NCI-H146 (cell line): ENCODE data around the gene ZNF287.

Experiments used
- DNase-seq: peaks from one replicate; lab custom pipeline; 2025; lab: John Stamatoyannopoulos, UW

ZNF287 gene

DNA sequence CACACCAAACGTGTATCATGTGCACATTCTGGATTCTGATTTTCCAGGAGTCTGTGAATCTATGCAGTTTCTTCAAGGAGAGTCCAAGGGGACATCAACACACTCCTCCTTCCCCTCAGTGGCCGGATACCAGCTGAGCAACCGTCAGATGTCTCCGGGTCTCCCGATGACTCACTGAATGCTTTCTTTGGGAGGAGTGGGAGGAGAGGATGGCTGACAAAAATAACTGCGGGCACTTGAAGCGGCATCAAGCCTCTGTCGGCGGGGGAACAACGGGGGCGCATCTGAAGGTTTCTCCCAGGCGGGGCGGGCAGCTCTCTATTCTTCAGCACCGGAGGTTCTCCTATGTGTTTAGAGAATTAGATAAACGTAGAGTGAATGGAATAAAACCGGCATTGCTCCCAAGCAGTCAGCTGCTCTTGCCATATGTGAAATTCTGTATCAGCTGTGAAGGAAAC lies 52.4 kb downstream of the ZNF287 start:
- peak; percentile 48 for DNase-seq

GRCh38 chr17:16515933-16516332 lies 53.1 kb downstream of the ZNF287 start:
- DNase-seq, result no peak

GRCh38 chr17:16513873-16514272 lies 55.1 kb downstream of the ZNF287 start:
- no peak for DNase-seq

- DNase-seq, result peak; percentile 93
Observed at GRCh38 chr17:16512011-16512410, 57.0 kb downstream of the ZNF287 start.

- peak; percentile 30 for DNase-seq
Observed at GRCh38 chr17:16511593-16511992, 57.4 kb downstream of the ZNF287 start.

- DNase-seq, result no peak
Observed at GRCh38 chr17:16507918-16508533, 61.0 kb downstream of the ZNF287 start.

GRCh38 chr17:16506188-16506587 lies 62.8 kb downstream of the ZNF287 start:
- no peak for DNase-seq

DNA sequence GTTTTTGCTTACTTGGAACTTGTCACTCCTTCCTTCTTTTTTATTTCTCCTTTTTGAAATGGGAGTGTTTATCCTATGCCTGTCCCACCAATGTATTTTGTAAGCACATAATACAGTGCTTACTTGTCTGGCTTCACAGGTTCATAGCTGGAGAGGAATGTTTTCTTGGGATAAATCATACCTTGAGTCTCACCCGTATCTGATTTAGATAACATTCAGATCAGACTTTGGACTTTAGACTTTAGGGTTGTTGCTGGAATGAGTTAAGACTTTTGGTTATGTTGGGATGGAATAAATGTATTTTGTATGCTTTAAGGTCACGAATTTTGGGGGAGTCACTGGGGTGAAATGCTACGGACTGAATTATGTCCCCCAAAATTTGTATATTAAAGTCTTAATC lies 64.0 kb downstream of the ZNF287 start:
- DNase-seq, result no peak
